HG03039 (cell line): ENCODE measurements around the gene LEMD1.
"Not testable (repeated sequence)": the region's sequence is repeated elsewhere in the genome, so short reads cannot be mapped to it uniquely, and the experiment has no call there.

Experiments used
- ATAC-seq: cut with Tn5 transposase; IDR thresholded peaks from one replicate; pipeline ENCODE4 v1.9.1; 2021; ENCODE audit warnings: mild to moderate bottlenecking, moderate library complexity; ENCODE audit not compliant: unreplicated experiment

The LEMD1 gene

GRCh38 chr1:205382561-205382960, 39.3 kb downstream of the LEMD1 start:
- no peak for ATAC-seq

GRCh38 chr1:205381305-205381704, 40.6 kb downstream of the LEMD1 start:
- no peak for ATAC-seq

- no peak for ATAC-seq
Observed at GRCh38 chr1:205380882-205381281, 41.0 kb downstream of the LEMD1 start.

GRCh38 chr1:205379056-205379455, 42.8 kb downstream of the LEMD1 start:
- no peak for ATAC-seq

- no peak for ATAC-seq
Observed at GRCh38 chr1:205377355-205377754, 44.5 kb downstream of the LEMD1 start.

GRCh38 chr1:205376739-205377138, 45.1 kb downstream of the LEMD1 start:
- ATAC-seq, result no peak

- no peak for ATAC-seq
Observed at GRCh38 chr1:205375835-205376545, 45.9 kb downstream of the LEMD1 start.

GRCh38 chr1:205374210-205375078, 47.4 kb downstream of the LEMD1 start:
- ATAC-seq, result no peak

- ATAC-seq, result no peak
Observed at GRCh38 chr1:205373798-205374175, 48.1 kb downstream of the LEMD1 start.

- ATAC-seq, result no peak
Observed at GRCh38 chr1:205373022-205373797, 48.6 kb downstream of the LEMD1 start.

- no peak for ATAC-seq
Observed at GRCh38 chr1:205371871-205372660, 49.8 kb downstream of the LEMD1 start.

GRCh38 chr1:205370780-205371179, 51.1 kb downstream of the LEMD1 start:
- no peak for ATAC-seq

- ATAC-seq, result no peak
Observed at GRCh38 chr1:205369701-205370123, 52.1 kb downstream of the LEMD1 start.

- ATAC-seq, result no peak
Observed at GRCh38 chr1:205368478-205368877, 53.4 kb downstream of the LEMD1 start.

- no peak for ATAC-seq
Observed at GRCh38 chr1:205365945-205366463, 55.9 kb downstream of the LEMD1 start.

- ATAC-seq, result not testable (repeated sequence)
Observed at GRCh38 chr1:205365086-205365485, 56.8 kb downstream of the LEMD1 start.

- ATAC-seq, result no peak
Observed at GRCh38 chr1:205360891-205361290, 61.0 kb downstream of the LEMD1 start.

- no peak for ATAC-seq
Observed at GRCh38 chr1:205359771-205360565, 61.9 kb downstream of the LEMD1 start.

- ATAC-seq, result no peak
Observed at GRCh38 chr1:205358579-205358978, 63.3 kb downstream of the LEMD1 start.

GRCh38 chr1:205357567-205357966, 64.3 kb downstream of the LEMD1 start:
- ATAC-seq, result no peak
